SU-DHL-6 (cell line): ENCODE measurements around the gene TMEM63B.

Experiments used
- H2AFZ ChIP-seq: fragments of 200-600 bp; sonication (generic); 2 replicates; pipeline ENCODE4 v1.6.1; 2014; ENCODE audit warnings: low read depth, mild to moderate bottlenecking, moderate library complexity, mixed read lengths, antibody characterized with exemption, low read length; ENCODE audit not compliant: severe bottlenecking
- H3F3A ChIP-seq: fragments of 200-600 bp; shearing (Covaris generic); 2 replicates; pipeline ENCODE4 v1.6.0; 2016; ENCODE audit warnings: antibody characterized with exemption, mild to moderate bottlenecking; ENCODE audit not compliant: insufficient read depth
- H3K27ac ChIP-seq: fragments of 200-600 bp; sonication (generic); 2 replicates; pipeline ENCODE4 v1.5.1; 2016; ENCODE audit warnings: low read depth, mild to moderate bottlenecking, low read length, moderate library complexity, mixed read lengths
- H3K27me3 ChIP-seq: fragments of 200-600 bp; sonication (generic), shearing (Covaris generic); 2 replicates; pipeline ENCODE4 v1.6.0; 2014; ENCODE audit warnings: mild to moderate bottlenecking, low read length
- H3K36me3 ChIP-seq: fragments of 200-600 bp; sonication (generic); 2 replicates; pipeline ENCODE4 v1.6.1; 2014; ENCODE audit warnings: mild to moderate bottlenecking, low read length, mixed read lengths
- H3K4me2 ChIP-seq: fragments of 300-600, 200-600 bp; shearing (Covaris generic), sonication (generic); 2 replicates; pipeline ENCODE4 v1.6.0; 2014; ENCODE audit warnings: low read length, low read depth, mild to moderate bottlenecking; ENCODE audit not compliant: poor library complexity, severe bottlenecking
- H3K4me3 ChIP-seq: fragments of 200-600 bp; sonication (generic); 2 replicates; pipeline ENCODE4 v1.5.1; 2014; ENCODE audit warnings: antibody characterized with exemption, low read length, mild to moderate bottlenecking, mixed read lengths; ENCODE audit not compliant: insufficient read depth, poor library complexity, severe bottlenecking
- H3K79me2 ChIP-seq: fragments of 200-600 bp; sonication (generic); 2 replicates; pipeline ENCODE4 v1.6.1; 2014; ENCODE audit warnings: mild to moderate bottlenecking, low read length, moderate library complexity; ENCODE audit not compliant: insufficient read depth
- H3K9ac ChIP-seq: fragments of 200-600 bp; sonication (generic); 2 replicates; pipeline ENCODE4 v1.7.0; 2014; ENCODE audit warnings: mild to moderate bottlenecking, low read length
- H3K9me2 ChIP-seq: fragments of 200-600 bp; sonication (generic); replicated peaks from 2 replicates; pipeline ENCODE4 v1.6.1; 2014; ENCODE audit warnings: low read length; ENCODE audit not compliant: insufficient read depth
- H3K9me3 ChIP-seq: fragments of 200-600 bp; sonication (generic); 2 replicates; pipeline ENCODE4 v1.6.1; 2014; ENCODE audit warnings: low read length, mixed read lengths; ENCODE audit not compliant: insufficient read depth
- H4K20me1 ChIP-seq: fragments of 200-600 bp; sonication (generic); 2 replicates; pipeline ENCODE4 v1.6.1; 2014; ENCODE audit warnings: low read depth, mild to moderate bottlenecking, antibody characterized with exemption, low read length, moderate library complexity, mixed read lengths
- EZH2phosphoT487 ChIP-seq: fragments of 200-600 bp; sonication (generic), shearing (Covaris generic); conservative IDR thresholded peaks from 2 replicates; pipeline ENCODE4 v1.6.1; 2018; ENCODE audit warnings: mild to moderate bottlenecking, antibody characterized with exemption, low read length, moderate library complexity, mixed read lengths
- TF ChIP-seq, protein P1 (sequence below): fragments of 200-600 bp; sonication (generic); IDR thresholded peaks from one replicate; pipeline ENCODE4 v1.5.1; 2017; ENCODE audit warnings: antibody characterized with exemption, mild to moderate bottlenecking, low read length, moderate library complexity; ENCODE audit not compliant: insufficient read depth, poor library complexity, severe bottlenecking

The TMEM63B gene

DNA sequence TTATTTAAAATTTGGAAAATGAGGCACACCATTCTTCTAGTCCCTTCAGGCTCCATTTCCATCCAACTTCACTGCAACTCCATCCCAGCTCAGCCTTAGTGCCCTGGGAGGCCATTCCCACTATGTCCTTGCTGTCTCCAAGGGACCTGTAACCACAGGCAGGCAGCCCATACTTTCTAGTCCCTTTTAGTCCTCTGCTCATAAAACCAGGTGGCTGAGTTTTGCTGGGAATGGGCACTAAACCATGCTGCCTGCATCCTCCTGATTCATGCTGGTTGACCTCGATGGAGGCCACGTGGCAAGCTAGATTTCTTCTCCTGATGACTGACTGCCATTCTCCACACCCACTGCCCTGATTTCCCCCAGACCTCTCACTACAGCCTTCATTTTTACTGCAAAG is 61.9 kb downstream of the TMEM63B start:
- Histone ChIP-seq H3K9me2 (no peaks in the 10 kb centered on the region), H3K4me2 (no peak overlapping the region), H3K4me3 (no peak overlapping the region), H3F3A (no peaks in the 10 kb centered on the region), H3K9me3 (no peaks in the 10 kb centered on the region), H3K36me3 (no peaks in the 10 kb centered on the region), H3K79me2 (no peaks in the 10 kb centered on the region), H3K27ac (no peak overlapping the region), H3K27me3 (no peaks in the 10 kb centered on the region), H2AFZ (no peak overlapping the region), H3K9ac (no peak overlapping the region), H4K20me1 (no peaks in the 10 kb centered on the region)
- TF ChIP-seq, protein P1, sequence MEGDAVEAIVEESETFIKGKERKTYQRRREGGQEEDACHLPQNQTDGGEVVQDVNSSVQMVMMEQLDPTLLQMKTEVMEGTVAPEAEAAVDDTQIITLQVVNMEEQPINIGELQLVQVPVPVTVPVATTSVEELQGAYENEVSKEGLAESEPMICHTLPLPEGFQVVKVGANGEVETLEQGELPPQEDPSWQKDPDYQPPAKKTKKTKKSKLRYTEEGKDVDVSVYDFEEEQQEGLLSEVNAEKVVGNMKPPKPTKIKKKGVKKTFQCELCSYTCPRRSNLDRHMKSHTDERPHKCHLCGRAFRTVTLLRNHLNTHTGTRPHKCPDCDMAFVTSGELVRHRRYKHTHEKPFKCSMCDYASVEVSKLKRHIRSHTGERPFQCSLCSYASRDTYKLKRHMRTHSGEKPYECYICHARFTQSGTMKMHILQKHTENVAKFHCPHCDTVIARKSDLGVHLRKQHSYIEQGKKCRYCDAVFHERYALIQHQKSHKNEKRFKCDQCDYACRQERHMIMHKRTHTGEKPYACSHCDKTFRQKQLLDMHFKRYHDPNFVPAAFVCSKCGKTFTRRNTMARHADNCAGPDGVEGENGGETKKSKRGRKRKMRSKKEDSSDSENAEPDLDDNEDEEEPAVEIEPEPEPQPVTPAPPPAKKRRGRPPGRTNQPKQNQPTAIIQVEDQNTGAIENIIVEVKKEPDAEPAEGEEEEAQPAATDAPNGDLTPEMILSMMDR = no peak
- TF ChIP-seq EZH2phosphoT487 = no peak

GRCh38 chr6:44190715-44191114 is 63.4 kb downstream of the TMEM63B start:
- H3K9ac ChIP-seq = no peak overlapping the region
- no peaks in the 10 kb centered on the region for H3F3A ChIP-seq
- H3K4me3 ChIP-seq = no peak overlapping the region
- H3K9me2 ChIP-seq = no peaks in the 10 kb centered on the region
- H4K20me1 ChIP-seq = no peaks in the 10 kb centered on the region
- H3K27me3 ChIP-seq = no peaks in the 10 kb centered on the region
- H3K36me3 ChIP-seq = no peaks in the 10 kb centered on the region
- H3K79me2 ChIP-seq = no peaks in the 10 kb centered on the region
- H3K4me2 ChIP-seq = peak overlapping the region; percentile 25
- H3K9me3 ChIP-seq = no peaks in the 10 kb centered on the region
- H3K27ac ChIP-seq = no peak overlapping the region
- H2AFZ ChIP-seq = no peak overlapping the region
- TF ChIP-seq EZH2phosphoT487 = no peak
- TF ChIP-seq, protein P1 = no peak

GRCh38 chr6:44192428-44193041 is 65.2 kb downstream of the TMEM63B start:
- Histone ChIP-seq H3K4me3 (no peak overlapping the region), H3K4me2 (no peak overlapping the region)

More at GRCh38 chr6:44192428-44193041, 65.2 kb downstream of the TMEM63B start:
- Histone ChIP-seq H3K27ac (no peak overlapping the region), H3K9me2 (no peaks in the 10 kb centered on the region), H3K9me3 (no peaks in the 10 kb centered on the region), H3F3A (no peaks in the 10 kb centered on the region), H4K20me1 (no peaks in the 10 kb centered on the region), H3K36me3 (no peaks in the 10 kb centered on the region), H3K79me2 (no peaks in the 10 kb centered on the region), H2AFZ (no peak overlapping the region), H3K9ac (no peak overlapping the region), H3K27me3 (no peaks in the 10 kb centered on the region)
- TF ChIP-seq EZH2phosphoT487 = no peak
- TF ChIP-seq, protein P1 = no peak
